GM21390 (cell line): ENCODE measurements around the gene INSIG2.
"Not testable (repeated sequence)": the region's sequence is repeated elsewhere in the genome, so short reads cannot be mapped to it uniquely, and the experiment has no call there.

Experiments used
- ATAC-seq: cut with Tn5 transposase; IDR thresholded peaks from one replicate; pipeline ENCODE4 v1.9.1; 2021; ENCODE audit not compliant: unreplicated experiment

INSIG2 gene

DNA sequence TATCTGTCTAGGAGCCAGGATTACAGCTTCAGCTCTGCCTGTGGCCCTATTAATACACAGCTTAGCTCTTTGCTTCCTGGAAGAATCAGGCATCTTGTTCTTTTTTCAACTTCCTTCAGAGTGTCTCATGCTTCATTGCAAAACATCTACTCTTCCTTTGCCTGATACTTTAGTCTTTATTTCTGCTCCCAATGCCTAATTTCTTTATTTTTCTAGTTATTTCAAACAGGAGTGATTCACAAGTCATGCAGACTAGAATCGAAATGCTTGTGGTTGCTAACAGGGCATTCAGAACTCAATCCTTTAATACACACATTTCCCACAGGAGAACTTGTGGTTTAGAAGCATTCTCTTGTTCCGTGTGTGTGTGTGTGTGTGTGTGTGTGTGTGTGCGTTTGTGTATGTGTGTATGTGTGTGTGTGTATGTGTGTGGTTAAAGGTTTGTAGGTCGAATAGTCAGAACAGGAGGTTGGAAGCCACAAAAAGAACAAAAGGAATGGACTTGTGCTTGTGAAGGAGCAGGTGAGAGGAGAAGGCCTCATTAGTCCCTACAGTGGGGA lies 28.3 kb upstream of the INSIG2 start:
- ATAC-seq: no peak

DNA sequence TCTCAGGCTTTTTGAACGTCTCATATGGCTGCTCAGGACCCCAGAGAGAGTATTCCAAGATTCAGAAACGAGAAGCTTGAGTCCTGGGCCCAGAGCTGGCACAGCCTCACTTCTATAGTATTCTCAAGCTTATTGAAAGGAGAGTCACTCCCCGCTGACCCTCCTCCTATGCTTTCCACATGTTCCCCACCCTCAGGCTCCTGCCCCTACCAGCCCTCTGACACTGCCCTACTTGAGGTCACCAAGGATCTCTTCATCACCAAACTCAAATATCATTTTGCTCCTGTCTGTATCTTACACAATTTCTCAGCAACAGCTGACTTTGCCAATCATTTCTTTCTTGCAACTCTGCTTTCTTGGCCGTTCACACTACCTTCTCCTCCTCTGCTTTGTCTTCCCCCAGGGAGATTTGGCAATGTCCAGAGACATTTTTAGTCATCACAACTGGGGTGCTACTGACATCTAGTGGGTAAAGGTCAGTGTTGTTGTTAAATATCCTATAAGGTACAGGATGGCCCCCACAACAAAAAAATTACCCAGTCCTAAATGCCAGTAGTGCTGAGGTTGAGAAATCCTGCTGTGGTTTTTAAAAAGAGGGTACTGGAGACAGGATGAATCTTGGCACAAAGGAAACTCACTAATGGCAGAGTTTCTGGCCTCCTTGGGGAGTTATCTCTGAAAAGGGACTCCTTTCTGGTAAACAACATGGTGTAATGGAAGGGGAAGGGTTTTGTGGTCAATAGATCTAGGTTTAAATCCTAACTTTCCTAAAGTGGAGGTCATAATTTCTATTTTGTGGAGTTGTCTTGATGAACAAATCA lies 26.9 kb upstream of the INSIG2 start:
- peak; percentile 68 for ATAC-seq

DNA sequence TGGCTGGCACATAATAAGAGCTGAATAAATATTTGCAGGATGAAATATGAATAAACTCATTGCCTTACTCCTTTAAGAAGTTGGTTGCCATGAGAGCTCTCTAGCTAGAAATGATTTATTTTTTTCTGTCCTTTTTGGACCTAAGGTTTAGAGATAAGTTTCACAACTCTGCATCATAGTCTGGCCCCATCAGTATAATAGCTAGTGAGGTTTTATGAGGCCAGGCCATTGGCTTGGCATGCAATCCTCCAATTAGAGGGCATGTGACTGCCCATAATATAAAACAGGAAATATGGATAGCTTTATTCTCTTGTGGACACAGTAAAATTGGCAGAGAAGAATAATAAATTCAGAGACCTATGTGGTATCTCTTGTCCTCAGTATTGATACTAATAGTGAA lies 26.2 kb upstream of the INSIG2 start:
- no peak for ATAC-seq

DNA sequence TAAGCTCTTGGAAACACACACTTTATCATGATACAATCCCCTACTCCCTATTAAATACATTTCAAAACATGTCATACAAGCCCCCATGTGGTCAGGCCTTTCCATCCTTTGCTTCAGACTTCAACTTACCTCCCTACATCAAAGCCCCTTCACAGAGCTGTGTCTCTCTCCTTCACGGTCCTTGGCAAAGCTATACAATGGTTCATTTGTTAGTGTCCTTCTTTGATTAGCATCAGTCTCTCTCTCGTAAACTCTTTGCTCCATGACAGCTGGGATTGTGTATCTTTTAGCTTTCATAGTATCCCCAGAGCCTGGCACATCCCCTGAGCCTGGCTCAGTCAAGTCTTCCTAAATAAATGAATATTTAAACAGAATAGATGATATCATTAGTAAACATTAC lies 25.6 kb upstream of the INSIG2 start:
- no peak for ATAC-seq

GRCh38 chr2:118065015-118065706 lies 23.1 kb upstream of the INSIG2 start:
- ATAC-seq: no peak

GRCh38 chr2:118065921-118066511 lies 22.3 kb upstream of the INSIG2 start:
- ATAC-seq: no peak

GRCh38 chr2:118077636-118078247 lies 10.5 kb upstream of the INSIG2 start:
- ATAC-seq: no peak

GRCh38 chr2:118078734-118079133 lies 9.5 kb upstream of the INSIG2 start:
- ATAC-seq: no peak

DNA sequence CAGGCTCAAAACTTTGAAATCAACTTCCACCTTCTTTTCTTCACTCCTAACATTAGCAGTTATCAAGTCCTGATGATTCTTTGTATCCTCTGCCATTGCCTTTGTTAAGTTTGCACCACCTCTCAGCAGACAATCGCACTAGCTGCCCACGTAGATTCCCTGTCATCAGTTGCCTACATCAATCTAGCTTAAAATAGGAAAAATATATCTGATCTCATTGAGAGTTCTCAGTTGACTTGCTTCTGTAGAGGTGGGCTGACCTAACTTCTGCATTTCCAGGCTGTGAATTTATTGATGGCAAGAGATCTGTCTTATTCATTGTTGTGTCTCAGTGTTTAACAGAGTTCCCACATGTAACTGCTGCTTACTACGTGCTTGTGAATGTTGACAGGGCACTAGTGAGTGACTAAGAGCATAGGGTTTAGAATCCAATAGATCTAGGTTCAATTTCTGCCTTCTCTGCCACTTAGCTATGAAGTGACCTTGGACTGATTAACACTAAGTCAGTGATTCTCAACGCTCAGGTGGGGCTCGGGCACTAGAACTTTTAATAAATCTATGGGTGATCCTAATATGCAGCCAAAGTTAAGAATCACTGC lies 3.7 kb upstream of the INSIG2 start:
- ATAC-seq: no peak

DNA sequence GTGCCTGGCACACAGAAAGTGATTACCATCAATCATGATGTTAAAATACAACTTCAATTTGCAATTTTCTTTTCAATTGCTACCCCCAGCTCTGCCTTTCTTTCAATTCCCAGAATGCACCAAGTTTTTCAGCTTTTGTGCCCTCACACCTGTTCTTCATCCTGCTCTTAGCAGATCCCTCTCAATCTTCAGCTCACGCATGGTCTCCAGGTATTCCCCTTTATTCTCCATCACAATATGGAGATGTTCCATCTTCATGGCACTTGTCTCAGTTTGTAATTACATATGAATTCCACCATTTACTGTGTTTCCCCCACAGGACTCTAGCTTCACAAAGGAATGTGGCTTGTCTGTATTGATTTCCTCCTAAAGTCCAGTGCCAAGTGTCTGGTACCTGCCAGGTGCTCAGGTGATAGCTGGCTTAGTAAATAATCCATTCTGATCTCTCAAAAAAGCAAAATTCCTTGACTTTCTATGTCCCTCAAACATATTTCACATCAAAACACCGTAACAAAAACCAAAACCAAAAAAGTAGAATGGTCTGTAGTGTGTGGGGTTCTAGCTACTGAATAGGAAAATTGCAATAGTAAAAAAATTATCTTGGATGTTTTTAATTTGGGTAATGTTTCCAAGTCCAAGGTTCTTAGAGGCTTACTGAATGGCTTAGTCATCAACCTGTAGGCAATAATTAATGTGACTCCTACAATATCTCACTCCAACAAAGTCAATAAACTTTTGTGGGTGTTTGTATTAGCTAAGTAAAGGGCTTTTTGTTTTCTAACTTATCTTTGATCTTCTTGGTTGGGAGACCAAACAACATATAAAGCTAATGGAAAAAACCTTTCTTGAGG lies 2.9 kb upstream of the INSIG2 start:
- ATAC-seq: no peak

- ATAC-seq: no peak
Measured at GRCh38 chr2:118086024-118086633, 2.1 kb upstream of the INSIG2 start.

- ATAC-seq: peak; percentile 30
Measured at GRCh38 chr2:118089139-118089800, 999 bp downstream of the INSIG2 start.

GRCh38 chr2:118090387-118091139 lies 2.3 kb downstream of the INSIG2 start:
- no peak for ATAC-seq

DNA sequence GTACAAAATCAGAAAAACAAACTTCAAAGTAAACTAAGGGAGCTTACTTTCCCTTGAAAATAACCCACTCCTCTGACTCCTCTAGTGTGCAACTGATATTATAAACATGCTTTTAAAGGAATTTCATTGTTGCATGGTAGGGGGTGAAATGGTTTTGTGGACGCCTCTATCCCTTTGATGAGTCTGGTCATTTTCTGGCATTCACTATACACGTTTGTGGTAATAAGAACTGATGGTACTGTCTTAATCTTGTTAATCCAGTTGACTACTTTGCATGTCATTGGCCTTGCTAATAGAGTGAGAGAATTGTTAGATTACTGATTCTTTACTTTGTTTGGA lies 2.8 kb downstream of the INSIG2 start:
- ATAC-seq: no peak

- ATAC-seq: no peak
Measured at GRCh38 chr2:118091631-118092030, 3.4 kb downstream of the INSIG2 start.

DNA sequence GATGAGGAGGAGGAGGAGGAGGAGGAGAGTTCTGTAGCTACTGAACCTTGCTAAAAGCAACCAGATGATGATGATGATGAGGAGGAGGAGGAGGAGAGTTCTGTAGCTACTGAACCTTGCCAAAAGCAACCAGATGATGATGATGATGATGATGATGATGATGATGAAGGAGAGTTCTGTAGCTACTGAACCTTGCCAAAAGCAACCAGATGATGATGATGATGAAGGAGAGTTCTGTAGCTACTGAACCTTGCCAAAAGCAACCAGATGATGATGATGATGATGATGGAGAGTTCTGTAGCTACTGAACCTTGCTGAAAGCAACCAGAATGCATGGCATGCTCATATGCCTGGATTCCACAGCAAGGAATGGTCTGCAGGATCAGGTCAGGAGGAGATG lies 5.8 kb downstream of the INSIG2 start:
- ATAC-seq: not testable (repeated sequence)

GRCh38 chr2:118094503-118094902 lies 6.2 kb downstream of the INSIG2 start:
- no peak for ATAC-seq

DNA sequence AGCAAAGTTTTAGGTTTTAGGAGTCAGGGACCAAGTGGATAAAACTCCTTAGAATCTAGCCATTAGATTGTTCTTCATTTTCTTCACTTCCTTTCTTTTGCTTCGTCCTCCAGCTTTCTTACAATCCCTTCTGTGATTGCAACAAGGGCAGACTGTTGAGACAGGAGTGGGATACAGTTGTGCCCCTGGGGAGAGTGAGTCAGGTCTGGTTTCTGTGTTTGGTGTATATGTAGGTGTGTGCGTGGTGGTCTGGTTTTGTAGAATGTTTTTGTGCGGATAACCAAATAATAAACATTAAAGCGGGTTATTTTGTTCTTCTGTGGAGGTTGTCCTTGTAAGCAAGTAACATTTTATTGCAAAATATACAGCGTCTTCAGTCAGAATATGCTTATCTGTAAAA lies 7.3 kb downstream of the INSIG2 start:
- no peak for ATAC-seq

DNA sequence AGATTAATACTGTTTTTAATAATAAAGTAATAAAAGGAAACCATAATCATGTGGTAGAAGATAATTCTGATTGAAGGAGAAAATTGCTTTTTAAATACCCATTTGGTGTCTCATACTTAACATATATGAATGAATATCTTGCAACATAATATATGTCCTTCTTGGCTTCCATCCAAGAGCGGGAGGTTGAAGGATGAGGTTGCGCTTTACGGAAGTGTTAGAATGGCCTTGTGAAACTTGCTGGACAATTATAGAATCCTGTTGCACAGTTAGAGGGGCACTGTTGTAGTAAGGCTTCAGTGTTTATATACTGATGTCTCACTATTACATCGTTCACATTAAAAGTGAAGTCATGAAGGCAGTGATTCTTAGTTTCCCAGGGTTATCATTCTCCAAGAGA lies 9.4 kb downstream of the INSIG2 start:
- no peak for ATAC-seq
